ENCODE data around the gene CIAO2B. TPM values are rescaled to one million over a fixed set of nuclear protein-coding genes. Genes with fewer than 3 reads are reported as not detected.

The CIAO2B gene
- total RNA-seq, 2 experiments from 2014 or later: 150 to 162 TPM

- Mint-ChIP-seq H3K9me3 (no peaks in the 10 kb centered on the region), H3K36me3 (ENCODE audit: low read depth) (no peaks in the 10 kb centered on the region), H3K27me3 (no peaks in the 10 kb centered on the region), H3K4me1 (ENCODE audit: low read depth) (peaks cover 8% of the 10 kb centered on the region), H3K4me3 (no peak overlapping the region), H3K27ac (no peak overlapping the region)
- intact Hi-C loops (cut with micrococcal nuclease): no loop called here
- DNase-seq (no peak), ATAC-seq (no peak)
- TF ChIP-seq, protein P1, sequence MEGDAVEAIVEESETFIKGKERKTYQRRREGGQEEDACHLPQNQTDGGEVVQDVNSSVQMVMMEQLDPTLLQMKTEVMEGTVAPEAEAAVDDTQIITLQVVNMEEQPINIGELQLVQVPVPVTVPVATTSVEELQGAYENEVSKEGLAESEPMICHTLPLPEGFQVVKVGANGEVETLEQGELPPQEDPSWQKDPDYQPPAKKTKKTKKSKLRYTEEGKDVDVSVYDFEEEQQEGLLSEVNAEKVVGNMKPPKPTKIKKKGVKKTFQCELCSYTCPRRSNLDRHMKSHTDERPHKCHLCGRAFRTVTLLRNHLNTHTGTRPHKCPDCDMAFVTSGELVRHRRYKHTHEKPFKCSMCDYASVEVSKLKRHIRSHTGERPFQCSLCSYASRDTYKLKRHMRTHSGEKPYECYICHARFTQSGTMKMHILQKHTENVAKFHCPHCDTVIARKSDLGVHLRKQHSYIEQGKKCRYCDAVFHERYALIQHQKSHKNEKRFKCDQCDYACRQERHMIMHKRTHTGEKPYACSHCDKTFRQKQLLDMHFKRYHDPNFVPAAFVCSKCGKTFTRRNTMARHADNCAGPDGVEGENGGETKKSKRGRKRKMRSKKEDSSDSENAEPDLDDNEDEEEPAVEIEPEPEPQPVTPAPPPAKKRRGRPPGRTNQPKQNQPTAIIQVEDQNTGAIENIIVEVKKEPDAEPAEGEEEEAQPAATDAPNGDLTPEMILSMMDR (IDR thresholded peaks at IDR 0.05): no peak
- CTCF ChIA-PET: interaction anchor here (1.2 to 2.3 kb wide), 3 partner anchors 9 to 74 kb away, joined by 3 to 7 read pairs (median 5); partner anchors contain the start of gene NAE1
- POLR2A ChIA-PET: interaction anchor here (1.0 to 1.7 kb wide), 3 partner anchors 10 to 30 kb away, joined by 3 to 5 read pairs (median 4); no protein-coding TSS in a partner anchor
These were observed 29.2 kb downstream of the CIAO2B start for GRCh38 chr16:66904846-66905632.

- Mint-ChIP-seq H3K36me3 (ENCODE audit: low read depth) (no peaks in the 10 kb centered on the region), H3K9me3 (no peaks in the 10 kb centered on the region), H3K27ac (no peak overlapping the region), H3K27me3 (no peaks in the 10 kb centered on the region), H3K4me1 (ENCODE audit: low read depth) (peaks cover 8% of the 10 kb centered on the region), H3K4me3 (no peak overlapping the region)
- DNase-seq (no peak), ATAC-seq (no peak)
- intact Hi-C loops (cut with micrococcal nuclease): no loop called here
- CTCF ChIA-PET: interaction anchor here (1.3 to 2.3 kb wide), 2 partner anchors 9 to 21 kb away, joined by 3 to 7 read pairs; no protein-coding TSS in a partner anchor
- POLR2A ChIA-PET: interaction anchor here (1.0 to 1.7 kb wide), 3 partner anchors 11 to 30 kb away, joined by 3 to 5 read pairs (median 4); no protein-coding TSS in a partner anchor
- TF ChIP-seq, protein P1 (IDR thresholded peaks at IDR 0.05): no peak
These were observed 29.8 kb downstream of the CIAO2B start for GRCh38 chr16:66904428-66904845.

- DNase-seq (no peak), ATAC-seq (no peak)
- Mint-ChIP-seq H3K9me3 (no peaks in the 10 kb centered on the region), H3K27me3 (no peaks in the 10 kb centered on the region), H3K4me3 (no peak overlapping the region), H3K36me3 (ENCODE audit: low read depth) (no peaks in the 10 kb centered on the region), H3K27ac (no peak overlapping the region), H3K4me1 (ENCODE audit: low read depth) (peaks cover 8% of the 10 kb centered on the region)
- intact Hi-C loops (cut with micrococcal nuclease): no loop called here
- TF ChIP-seq, protein P1 (IDR thresholded peaks at IDR 0.05): no peak
- ChIA-PET POLR2A (interaction anchor here (1.2 to 1.7 kb wide), 3 partner anchors 12 to 29 kb away, joined by 4 to 5 read pairs (median 4); no protein-coding TSS in a partner anchor), CTCF (interaction anchor here (1.3 to 2.3 kb wide), 2 partner anchors 9 to 22 kb away, joined by 3 to 7 read pairs; no protein-coding TSS in a partner anchor)
These were observed 30.4 kb downstream of the CIAO2B start for GRCh38 chr16:66903544-66904427.

GRCh38 chr16:66902648-66903543 lies 31.3 kb downstream of the CIAO2B start:
- Mint-ChIP-seq H3K4me3 (no peak overlapping the region), H3K4me1 (ENCODE audit: low read depth) (peaks cover 8% of the 10 kb centered on the region), H3K27ac (no peak overlapping the region), H3K9me3 (no peaks in the 10 kb centered on the region), H3K27me3 (no peaks in the 10 kb centered on the region), H3K36me3 (ENCODE audit: low read depth) (no peaks in the 10 kb centered on the region)
- ATAC-seq (no peak), DNase-seq (no peak)
- ChIA-PET CTCF (interaction anchor here (1.3 to 2.3 kb wide), 2 partner anchors 8 to 23 kb away, joined by 3 to 7 read pairs; no protein-coding TSS in a partner anchor), POLR2A (interaction anchor here (1.2 to 1.6 kb wide), 2 partner anchors 19 to 30 kb away, joined by 4 to 5 read pairs; no protein-coding TSS in a partner anchor)
- intact Hi-C loops (cut with micrococcal nuclease): no loop called here
- TF ChIP-seq, protein P1 (IDR thresholded peaks at IDR 0.05): no peak

All from activated CD8-positive, alpha-beta T cell treated with anti-CD3 and anti-CD28 coated beads for 36 hours (primary cell).